Measurements from ENCODE around the gene SEMA4D. TPM values are rescaled to one million over a fixed set of nuclear protein-coding genes. Genes with fewer than 3 reads are reported as not detected.

The SEMA4D gene
- total and polyA plus RNA-seq, 2 experiments from 2014 or later: 9.4 to 10.4 TPM

DNA sequence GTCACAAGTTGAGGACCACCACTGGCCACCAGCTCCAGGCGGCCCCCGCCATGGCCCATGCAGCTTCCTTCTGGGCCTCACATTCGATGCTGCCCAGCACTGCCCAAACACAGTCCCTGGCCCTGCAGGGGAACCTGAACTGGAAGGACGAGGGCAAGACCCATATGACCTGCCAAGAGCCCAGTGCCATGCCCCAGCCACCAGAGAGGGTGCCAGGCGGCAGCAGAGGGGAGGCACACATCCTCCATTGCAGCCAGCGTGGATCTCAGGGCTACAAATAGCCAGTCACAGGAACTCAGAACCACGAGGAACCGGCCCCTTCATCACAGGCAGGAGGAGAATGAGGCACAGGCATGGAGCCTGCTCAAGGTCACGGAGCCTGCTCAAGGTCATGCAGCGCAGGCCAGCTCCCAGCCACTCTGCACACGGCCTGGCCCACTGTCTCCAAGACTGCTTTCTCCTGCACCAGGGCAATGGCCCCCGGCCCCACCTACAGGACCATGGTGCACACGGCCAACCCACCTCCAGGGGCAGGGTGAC, 69.6 kb downstream of the SEMA4D start:
- Histone ChIP-seq H3K9me3 (ENCODE audit: low read depth) (no peaks in the 10 kb centered on the region), H3K79me2 (peaks cover 8% of the 10 kb centered on the region), H3K36me3 (replicated peaks; ENCODE audit: insufficient read depth, low read depth) (no peaks in the 10 kb centered on the region), H3K9me2 (replicated peaks; ENCODE audit: insufficient read depth) (no peaks in the 10 kb centered on the region), H3K4me2 (no peak overlapping the region), H2AFZ (no peak overlapping the region), H4K20me1 (ENCODE audit: insufficient read depth, poor library complexity, severe bottlenecking) (no peaks in the 10 kb centered on the region), H3K27me3 (no peaks in the 10 kb centered on the region), H3K27ac (no peak overlapping the region), H3K4me3 (no peak overlapping the region), H3K4me1 (ENCODE audit: insufficient read depth) (no peaks in the 10 kb centered on the region)
- 94% methylated on average over 12 of the region's 13 CpGs for WGBS (ENCODE audit: low lambda C conversion rate, missing lambda C conversion rate)
- no peak for DNase-seq (ENCODE audit: low spot score)
- TF ChIP-seq EZH2 (IDR thresholded peaks at IDR 0.05; ENCODE audit: borderline replicate concordance): no peak
- TF ChIP-seq EZH2phosphoT487 (IDR thresholded peaks at IDR 0.05; ENCODE audit: low read depth, severe bottlenecking, unreplicated experiment): no peak
- TF ChIP-seq, protein P1, sequence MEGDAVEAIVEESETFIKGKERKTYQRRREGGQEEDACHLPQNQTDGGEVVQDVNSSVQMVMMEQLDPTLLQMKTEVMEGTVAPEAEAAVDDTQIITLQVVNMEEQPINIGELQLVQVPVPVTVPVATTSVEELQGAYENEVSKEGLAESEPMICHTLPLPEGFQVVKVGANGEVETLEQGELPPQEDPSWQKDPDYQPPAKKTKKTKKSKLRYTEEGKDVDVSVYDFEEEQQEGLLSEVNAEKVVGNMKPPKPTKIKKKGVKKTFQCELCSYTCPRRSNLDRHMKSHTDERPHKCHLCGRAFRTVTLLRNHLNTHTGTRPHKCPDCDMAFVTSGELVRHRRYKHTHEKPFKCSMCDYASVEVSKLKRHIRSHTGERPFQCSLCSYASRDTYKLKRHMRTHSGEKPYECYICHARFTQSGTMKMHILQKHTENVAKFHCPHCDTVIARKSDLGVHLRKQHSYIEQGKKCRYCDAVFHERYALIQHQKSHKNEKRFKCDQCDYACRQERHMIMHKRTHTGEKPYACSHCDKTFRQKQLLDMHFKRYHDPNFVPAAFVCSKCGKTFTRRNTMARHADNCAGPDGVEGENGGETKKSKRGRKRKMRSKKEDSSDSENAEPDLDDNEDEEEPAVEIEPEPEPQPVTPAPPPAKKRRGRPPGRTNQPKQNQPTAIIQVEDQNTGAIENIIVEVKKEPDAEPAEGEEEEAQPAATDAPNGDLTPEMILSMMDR (IDR thresholded peaks at IDR 0.05; ENCODE audit: poor library complexity): no peak

- Histone ChIP-seq H3K79me2 (peaks cover 8% of the 10 kb centered on the region), H3K27me3 (no peaks in the 10 kb centered on the region), H3K4me2 (no peak overlapping the region), H3K9me2 (replicated peaks; ENCODE audit: insufficient read depth) (no peaks in the 10 kb centered on the region), H3K4me3 (no peak overlapping the region), H2AFZ (no peak overlapping the region), H3K9me3 (ENCODE audit: low read depth) (no peaks in the 10 kb centered on the region), H3K36me3 (replicated peaks; ENCODE audit: insufficient read depth, low read depth) (no peaks in the 10 kb centered on the region), H3K4me1 (ENCODE audit: insufficient read depth) (no peaks in the 10 kb centered on the region), H3K27ac (no peak overlapping the region), H4K20me1 (ENCODE audit: insufficient read depth, poor library complexity, severe bottlenecking) (no peaks in the 10 kb centered on the region)
- WGBS (ENCODE audit: low lambda C conversion rate, missing lambda C conversion rate): 90% methylated on average over 17 of the region's 17 CpGs
- no peak for DNase-seq (ENCODE audit: low spot score)
- TF ChIP-seq EZH2 (IDR thresholded peaks at IDR 0.05; ENCODE audit: borderline replicate concordance) (no peak), EZH2phosphoT487 (IDR thresholded peaks at IDR 0.05; ENCODE audit: low read depth, severe bottlenecking, unreplicated experiment) (no peak)
- TF ChIP-seq, protein P1 (IDR thresholded peaks at IDR 0.05; ENCODE audit: poor library complexity): no peak
Observed at GRCh38 chr9:89427621-89428221, 70.2 kb downstream of the SEMA4D start.

DNA sequence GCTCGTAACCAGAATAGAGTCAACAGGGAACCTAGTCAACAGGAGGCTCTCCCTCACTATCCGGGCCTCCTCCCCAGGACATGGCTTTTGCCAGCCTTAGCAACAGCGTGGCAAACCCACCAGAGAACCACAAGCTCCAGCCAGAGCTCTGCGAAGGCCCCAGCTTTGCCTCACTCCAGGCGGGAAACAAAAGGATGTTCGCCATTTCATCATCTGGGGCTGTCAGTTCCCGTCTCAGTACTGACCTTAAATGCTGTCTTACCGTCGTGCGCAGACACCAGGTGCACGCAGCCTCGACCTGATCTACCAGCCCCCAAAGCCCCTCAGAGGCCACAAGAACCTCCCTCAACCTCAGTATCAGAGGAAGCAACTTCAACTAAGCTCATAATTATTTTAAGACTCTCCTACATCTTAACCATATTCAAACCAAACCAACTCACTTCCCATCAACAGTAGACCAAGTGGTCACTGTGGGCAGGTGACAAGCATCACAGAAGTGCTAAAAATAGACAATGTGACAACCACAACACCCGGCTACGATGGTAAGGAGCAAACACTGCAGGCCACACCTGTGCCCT, 71.4 kb downstream of the SEMA4D start:
- 86% methylated on average over 14 of the region's 14 CpGs for WGBS (ENCODE audit: low lambda C conversion rate, missing lambda C conversion rate)
- TF ChIP-seq EZH2phosphoT487 (IDR thresholded peaks at IDR 0.05; ENCODE audit: low read depth, severe bottlenecking, unreplicated experiment) (no peak), EZH2 (IDR thresholded peaks at IDR 0.05; ENCODE audit: borderline replicate concordance) (no peak)
- TF ChIP-seq, protein P1 (IDR thresholded peaks at IDR 0.05; ENCODE audit: poor library complexity): no peak
- Histone ChIP-seq H3K4me3 (no peak overlapping the region), H3K9me3 (ENCODE audit: low read depth) (no peaks in the 10 kb centered on the region), H3K27ac (no peak overlapping the region), H2AFZ (no peak overlapping the region), H3K27me3 (no peaks in the 10 kb centered on the region), H3K4me1 (ENCODE audit: insufficient read depth) (no peaks in the 10 kb centered on the region), H4K20me1 (ENCODE audit: insufficient read depth, poor library complexity, severe bottlenecking) (no peaks in the 10 kb centered on the region), H3K4me2 (no peak overlapping the region), H3K9me2 (replicated peaks; ENCODE audit: insufficient read depth) (no peaks in the 10 kb centered on the region), H3K79me2 (peaks cover 5% of the 10 kb centered on the region), H3K36me3 (replicated peaks; ENCODE audit: insufficient read depth, low read depth) (no peaks in the 10 kb centered on the region)
- no peak for DNase-seq (ENCODE audit: low spot score)
